Medulla oblongata (tissue), 1 donor: ENCODE data around the gene ATXN7L1.
"Not testable (repeated sequence)": the region's sequence is repeated elsewhere in the genome, so short reads cannot be mapped to it uniquely, and the experiment has no call there.

ENCODE experiments used
- DNase-seq: peaks from one replicate; pipeline ENCODE4 v3.0.0-alpha.2; 2015; ENCODE audit errors: extremely low spot score

ATXN7L1 gene

GRCh38 chr7:105861224-105861623, 15.2 kb downstream of the ATXN7L1 start:
- no peak for DNase-seq

DNA sequence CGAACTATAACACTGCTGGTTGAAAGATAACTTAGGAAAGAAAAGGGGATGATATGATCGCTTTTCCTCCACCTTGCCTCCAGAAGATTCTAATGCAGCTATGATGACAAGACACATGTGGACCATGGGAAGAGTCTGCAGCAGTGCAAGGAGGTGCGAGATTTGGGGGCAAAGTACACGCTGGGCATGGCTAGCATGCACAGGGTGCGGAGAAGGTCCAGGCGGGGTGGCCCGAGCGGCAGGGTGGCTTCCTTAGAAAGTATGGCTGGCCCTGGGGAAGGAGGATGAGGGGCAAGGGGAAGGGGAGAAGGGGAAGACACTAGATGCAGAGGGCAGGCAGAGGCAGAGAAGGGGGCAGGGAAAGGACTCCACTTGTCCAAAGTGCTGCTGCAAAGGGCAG, 15.6 kb downstream of the ATXN7L1 start:
- no peak for DNase-seq

DNA sequence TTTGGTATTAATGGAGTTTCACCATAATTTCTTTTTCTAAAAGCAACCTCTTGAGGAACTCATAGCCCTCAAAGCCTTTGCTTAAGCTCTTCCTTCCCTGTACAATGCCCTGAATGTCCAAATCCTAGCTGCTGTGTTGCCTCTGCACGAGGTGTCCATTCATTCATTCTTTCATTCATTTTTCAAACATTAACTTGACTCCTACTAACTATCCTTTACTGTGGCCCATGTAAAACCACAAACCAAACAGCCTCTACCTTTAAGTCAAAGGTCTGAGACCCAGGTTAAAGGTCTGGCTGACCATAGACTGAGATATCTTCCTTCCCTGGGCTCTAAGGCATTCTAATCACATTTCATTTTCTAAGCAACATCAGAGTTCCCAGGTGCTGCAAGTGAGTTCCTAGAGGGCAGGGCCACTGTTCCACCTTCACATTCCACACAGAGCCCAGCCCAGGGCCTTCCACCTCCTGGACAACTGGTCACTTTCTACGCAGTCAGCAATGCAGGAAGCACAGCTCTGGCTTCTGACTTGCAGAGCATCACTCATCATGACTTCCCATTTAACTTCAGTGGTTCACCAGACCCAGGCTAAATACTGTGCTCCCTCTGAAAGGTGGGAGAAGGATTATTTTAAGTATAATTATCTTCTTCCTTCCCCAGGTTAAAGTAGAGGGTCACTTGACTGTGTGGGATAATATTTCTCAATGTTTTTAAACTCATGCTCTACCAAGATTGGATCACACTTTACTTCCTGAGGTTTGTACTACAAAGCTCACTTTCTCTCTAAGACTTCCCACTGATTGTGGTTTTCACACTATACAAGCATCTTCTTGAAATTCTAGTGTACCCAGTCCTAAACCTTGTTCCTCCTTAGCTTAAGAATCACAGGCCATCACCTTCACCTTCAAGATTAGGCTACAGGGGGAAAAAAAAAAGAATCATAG, 19.1 kb downstream of the ATXN7L1 start:
- DNase-seq, result no peak

DNA sequence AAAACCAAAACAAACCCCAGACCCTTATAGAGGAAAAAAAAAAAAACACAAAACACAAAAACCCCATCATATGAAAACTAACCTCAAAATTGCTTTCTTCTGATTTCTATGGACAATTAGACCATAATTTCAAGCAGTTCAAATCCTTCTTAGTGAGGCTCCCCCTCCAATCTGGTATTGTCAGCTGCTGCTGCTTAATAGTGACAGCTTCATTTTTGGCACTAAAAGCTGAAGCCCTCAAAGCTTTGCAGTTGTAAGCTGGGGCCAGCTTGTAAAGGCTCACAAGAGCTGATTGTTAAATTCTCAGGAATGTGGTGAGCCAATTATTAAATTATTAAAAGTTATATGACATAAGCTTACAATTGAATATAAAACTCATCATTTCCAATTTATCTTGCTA, 21.9 kb downstream of the ATXN7L1 start:
- peak; percentile 31 for DNase-seq

GRCh38 chr7:105853931-105854419, 22.4 kb downstream of the ATXN7L1 start:
- DNase-seq, result peak; percentile 25

DNA sequence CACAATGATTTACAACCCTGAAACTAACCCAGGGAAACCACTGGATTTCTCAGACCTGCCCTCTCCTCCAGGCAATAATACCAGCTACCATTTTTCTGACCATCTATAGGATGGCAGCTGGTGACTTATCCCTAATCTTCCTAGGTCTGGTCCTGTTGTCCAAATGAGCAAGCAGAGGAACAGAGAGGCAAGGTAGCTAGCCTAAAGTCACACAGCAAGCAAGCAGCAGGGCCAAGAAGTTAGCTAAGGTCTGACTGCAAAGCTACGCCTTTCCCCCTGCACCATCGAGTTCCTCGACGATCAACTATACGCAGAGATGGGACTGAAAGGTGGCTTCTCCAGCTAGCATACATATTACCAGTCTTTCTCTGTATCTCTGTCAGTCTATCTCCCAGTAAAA, 25.3 kb downstream of the ATXN7L1 start:
- DNase-seq, result no peak

- DNase-seq, result no peak
Measured at GRCh38 chr7:105849122-105849855, 27.1 kb downstream of the ATXN7L1 start.

DNA sequence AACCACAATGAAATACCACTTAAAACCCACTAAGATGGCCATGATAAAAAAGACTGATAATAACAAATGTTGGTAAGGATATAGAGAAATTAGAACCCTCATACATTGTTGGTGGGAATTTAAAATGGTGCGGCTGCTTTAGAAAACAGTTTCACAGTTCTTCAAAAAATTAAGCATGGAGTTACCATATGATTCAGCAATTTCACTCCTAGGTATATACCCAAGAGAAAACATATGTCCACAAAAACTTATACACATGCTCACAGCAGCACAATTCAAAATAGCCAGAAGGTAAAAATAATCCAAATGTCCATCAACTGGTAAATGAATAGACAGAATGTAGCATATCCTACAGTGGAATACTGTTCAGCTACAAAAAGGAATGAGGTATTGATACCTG, 30.0 kb downstream of the ATXN7L1 start:
- no peak for DNase-seq

- DNase-seq, result not testable (repeated sequence)
Measured at GRCh38 chr7:105844681-105845080, 31.7 kb downstream of the ATXN7L1 start.

GRCh38 chr7:105841866-105842265, 34.5 kb downstream of the ATXN7L1 start:
- DNase-seq, result no peak

DNA sequence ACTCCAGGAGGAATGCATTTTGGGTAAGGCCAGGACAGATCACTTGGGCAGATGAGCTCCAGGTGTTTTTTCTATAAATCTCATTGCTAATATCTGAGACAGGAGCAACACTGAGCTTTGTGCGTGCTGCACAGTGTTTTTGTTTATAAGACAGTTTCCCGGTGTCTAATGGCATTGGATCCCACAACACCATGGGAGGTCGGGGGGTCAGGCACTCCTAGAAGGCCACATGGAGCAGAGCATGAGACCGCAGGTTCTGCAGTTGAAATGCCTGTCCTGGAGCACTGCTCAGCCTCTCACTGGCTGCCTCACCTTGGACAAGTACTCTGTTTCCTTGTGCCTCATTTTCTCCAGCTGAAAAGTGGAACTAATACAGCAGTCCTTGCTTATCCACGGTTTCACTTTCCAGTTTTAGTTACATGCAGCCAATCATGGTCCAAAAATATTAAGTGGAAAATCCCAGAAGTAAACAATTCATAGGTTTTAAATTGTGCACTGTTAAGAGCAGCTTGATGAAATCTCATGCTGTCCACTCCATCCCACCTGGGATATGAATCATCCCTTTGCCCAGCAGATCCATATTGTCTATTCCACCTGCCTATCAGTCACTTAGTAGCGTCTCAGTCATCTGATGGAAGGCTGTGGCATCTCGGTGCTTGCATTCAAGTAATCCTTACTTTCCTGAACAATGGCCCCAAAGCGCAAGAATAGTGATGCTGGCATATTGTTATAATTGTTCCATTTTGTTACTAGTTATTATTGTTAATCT, 35.2 kb downstream of the ATXN7L1 start:
- no peak for DNase-seq

- DNase-seq, result no peak
Measured at GRCh38 chr7:105839266-105839665, 37.1 kb downstream of the ATXN7L1 start.

DNA sequence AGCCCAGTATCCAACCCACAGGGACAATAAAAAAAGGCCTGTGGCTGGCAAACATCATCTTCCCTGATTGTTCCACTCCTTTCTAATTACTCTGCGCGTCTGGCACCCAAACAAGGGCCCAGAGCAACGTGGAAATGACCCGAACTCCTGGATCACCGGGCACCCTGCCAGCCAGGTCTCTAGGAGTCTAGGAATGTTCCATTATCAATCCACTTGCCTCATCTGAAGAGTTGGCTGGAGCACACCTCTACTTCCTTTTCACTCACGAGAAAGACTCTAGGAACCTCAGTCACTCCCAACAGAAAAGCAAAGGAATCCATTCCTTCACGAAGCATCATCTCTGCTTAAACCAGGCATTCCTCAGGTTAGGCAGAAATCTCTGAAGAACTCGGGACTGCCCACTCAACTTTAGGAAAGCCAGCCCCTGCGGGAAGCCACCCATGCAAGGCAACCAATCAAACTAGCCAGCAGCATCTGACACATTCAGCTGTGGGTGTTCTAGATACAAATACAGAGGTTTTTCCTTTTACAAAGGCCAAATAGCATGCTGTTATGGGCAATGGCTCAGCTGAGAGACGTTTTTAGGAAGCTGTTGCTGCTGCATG, 37.7 kb downstream of the ATXN7L1 start:
- peak; percentile 9 for DNase-seq

- DNase-seq, result peak; percentile 47
Measured at GRCh38 chr7:105837765-105838626, 38.4 kb downstream of the ATXN7L1 start.

DNA sequence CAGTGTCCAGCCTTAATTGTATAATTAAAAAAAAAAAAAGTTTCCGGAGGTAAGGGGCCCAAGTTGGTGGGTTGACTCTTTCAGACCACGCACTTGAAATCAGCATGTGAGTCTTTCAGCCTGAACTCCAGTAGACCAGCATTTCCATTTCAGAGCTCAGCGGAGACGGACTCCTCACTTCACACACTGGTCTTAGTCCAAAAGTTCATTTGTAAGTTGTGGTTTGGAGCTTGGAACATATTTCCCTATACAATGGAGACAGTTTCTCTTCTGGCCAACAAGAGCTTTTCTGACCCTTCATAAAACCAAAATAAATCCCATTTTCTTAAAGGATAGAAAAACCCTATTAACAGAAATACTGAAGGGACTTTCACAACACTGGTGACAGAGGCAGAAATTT, 41.0 kb downstream of the ATXN7L1 start:
- DNase-seq, result no peak

DNA sequence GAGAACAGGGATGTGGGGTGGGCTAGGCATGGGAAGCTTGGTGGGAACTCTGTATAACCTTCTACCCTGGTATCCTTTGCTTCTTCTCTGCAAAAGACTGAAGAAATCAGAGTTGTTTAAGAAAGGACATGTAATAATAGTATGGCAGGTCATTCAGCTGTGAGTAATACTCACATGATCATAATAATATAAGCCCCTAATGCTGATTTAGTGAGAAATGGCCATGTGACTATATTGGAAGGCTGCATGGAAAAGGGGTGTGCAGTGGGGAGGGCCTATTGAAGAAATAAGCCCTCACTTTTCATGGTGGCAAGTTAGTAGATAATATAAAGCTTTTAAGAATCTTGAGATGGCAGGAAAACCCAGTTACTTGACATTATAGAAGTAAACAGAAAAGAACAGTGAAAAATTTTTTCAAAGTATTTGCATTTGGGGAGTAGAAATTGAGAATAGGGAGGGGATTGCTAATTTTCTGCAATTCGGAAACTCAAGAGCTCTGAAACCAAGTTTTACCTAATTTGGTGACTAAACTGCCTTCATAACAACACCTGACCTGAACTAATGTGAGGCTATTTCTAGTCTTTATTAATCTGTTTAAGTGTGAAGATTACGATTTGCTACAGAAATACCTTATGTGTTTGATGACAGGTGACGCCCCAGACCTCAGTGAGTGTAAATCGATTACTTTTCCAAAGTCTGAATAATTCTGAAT, 44.4 kb downstream of the ATXN7L1 start:
- no peak for DNase-seq

GRCh38 chr7:105831302-105831620, 45.1 kb downstream of the ATXN7L1 start:
- DNase-seq, result no peak

GRCh38 chr7:105830405-105831301, 45.7 kb downstream of the ATXN7L1 start:
- DNase-seq, result no peak
